Measurements from ENCODE around the gene NBPF12.
A peak's percentile ranks its signal among the peaks of the same experiment; 100 is the strongest.
"Not testable (repeated sequence)": the region's sequence is repeated elsewhere in the genome, so short reads cannot be mapped to it uniquely, and the experiment has no call there.

NBPF12 gene

GRCh38 chr1:146938242-146938902 lies at the start of gene NBPF12:
Gene NBPF12 (plus strand): TSS chr1:146938324. CDS start chr1:146960144, 21,820 bp downstream.
- TF ChIP-seq POLR2A (IDR thresholded peaks at IDR 0.05; ENCODE audit: low read depth, low read length): peak; percentile 32; the same call in 1 of the 2 replicates
- FAIRE-seq: not testable (repeated sequence)
- peak; percentile 41 for DNase-seq (ENCODE audit: insufficient read length, low spot score)

- FAIRE-seq; DNase-seq (ENCODE audit: insufficient read length, low spot score): not testable (repeated sequence)
Observed at GRCh38 chr1:146891355-146891754, 46.8 kb upstream of the NBPF12 start.

- DNase-seq (ENCODE audit: insufficient read length, low spot score): not testable (repeated sequence)
- FAIRE-seq: peak; percentile 6
Observed at GRCh38 chr1:146892331-146892730, 45.8 kb upstream of the NBPF12 start.

GRCh38 chr1:146907565-146908261 lies 30.4 kb upstream of the NBPF12 start:
- not testable (repeated sequence) for FAIRE-seq; DNase-seq (ENCODE audit: insufficient read length, low spot score)

GRCh38 chr1:146912975-146913374 lies 25.1 kb upstream of the NBPF12 start:
- not testable (repeated sequence) for FAIRE-seq
- peak; percentile 2 for DNase-seq (ENCODE audit: insufficient read length, low spot score)

- FAIRE-seq; DNase-seq (ENCODE audit: insufficient read length, low spot score): not testable (repeated sequence)
Observed at GRCh38 chr1:146920811-146921210, 17.3 kb upstream of the NBPF12 start.

- not testable (repeated sequence) for DNase-seq (ENCODE audit: insufficient read length, low spot score); FAIRE-seq
Observed at GRCh38 chr1:146922614-146923013, 15.5 kb upstream of the NBPF12 start.

- not testable (repeated sequence) for DNase-seq (ENCODE audit: insufficient read length, low spot score); FAIRE-seq
Observed at GRCh38 chr1:146924106-146924505, 14.0 kb upstream of the NBPF12 start.

- not testable (repeated sequence) for DNase-seq (ENCODE audit: insufficient read length, low spot score); FAIRE-seq
Observed at GRCh38 chr1:146926413-146926812, 11.7 kb upstream of the NBPF12 start.

- not testable (repeated sequence) for FAIRE-seq; DNase-seq (ENCODE audit: insufficient read length, low spot score)
Observed at GRCh38 chr1:146930225-146930624, 7.9 kb upstream of the NBPF12 start.

- not testable (repeated sequence) for DNase-seq (ENCODE audit: insufficient read length, low spot score); FAIRE-seq
Observed at GRCh38 chr1:146934390-146935223, 3.5 kb upstream of the NBPF12 start.

GRCh38 chr1:146937462-146937861 lies 662 bp upstream of the NBPF12 start:
- not testable (repeated sequence) for DNase-seq (ENCODE audit: insufficient read length, low spot score); FAIRE-seq

- DNase-seq (ENCODE audit: insufficient read length, low spot score): peak; percentile 0
- FAIRE-seq: not testable (repeated sequence)
Observed at GRCh38 chr1:146938927-146939786, 1.0 kb downstream of the NBPF12 start.

GRCh38 chr1:146940293-146940692 lies 2.2 kb downstream of the NBPF12 start:
- DNase-seq (ENCODE audit: insufficient read length, low spot score); FAIRE-seq: not testable (repeated sequence)

- not testable (repeated sequence) for FAIRE-seq; DNase-seq (ENCODE audit: insufficient read length, low spot score)
Observed at GRCh38 chr1:146943342-146943886, 5.3 kb downstream of the NBPF12 start.

GRCh38 chr1:146948127-146948526 lies 10.0 kb downstream of the NBPF12 start:
- not testable (repeated sequence) for DNase-seq (ENCODE audit: insufficient read length, low spot score); FAIRE-seq

- FAIRE-seq; DNase-seq (ENCODE audit: insufficient read length, low spot score): not testable (repeated sequence)
Observed at GRCh38 chr1:146964340-146964739, 26.2 kb downstream of the NBPF12 start.

GRCh38 chr1:146966351-146966750 lies 28.2 kb downstream of the NBPF12 start:
- DNase-seq (ENCODE audit: insufficient read length, low spot score): not testable (repeated sequence)

GRCh38 chr1:146970656-146971055 lies 32.5 kb downstream of the NBPF12 start:
- DNase-seq (ENCODE audit: insufficient read length, low spot score); FAIRE-seq: not testable (repeated sequence)

More at GRCh38 chr1:146966351-146966750, 28.2 kb downstream of the NBPF12 start:
- FAIRE-seq: not testable (repeated sequence)

Data from H54 (cell line).